ENCODE results near the gene KIZ.

Gene KIZ

DNA sequence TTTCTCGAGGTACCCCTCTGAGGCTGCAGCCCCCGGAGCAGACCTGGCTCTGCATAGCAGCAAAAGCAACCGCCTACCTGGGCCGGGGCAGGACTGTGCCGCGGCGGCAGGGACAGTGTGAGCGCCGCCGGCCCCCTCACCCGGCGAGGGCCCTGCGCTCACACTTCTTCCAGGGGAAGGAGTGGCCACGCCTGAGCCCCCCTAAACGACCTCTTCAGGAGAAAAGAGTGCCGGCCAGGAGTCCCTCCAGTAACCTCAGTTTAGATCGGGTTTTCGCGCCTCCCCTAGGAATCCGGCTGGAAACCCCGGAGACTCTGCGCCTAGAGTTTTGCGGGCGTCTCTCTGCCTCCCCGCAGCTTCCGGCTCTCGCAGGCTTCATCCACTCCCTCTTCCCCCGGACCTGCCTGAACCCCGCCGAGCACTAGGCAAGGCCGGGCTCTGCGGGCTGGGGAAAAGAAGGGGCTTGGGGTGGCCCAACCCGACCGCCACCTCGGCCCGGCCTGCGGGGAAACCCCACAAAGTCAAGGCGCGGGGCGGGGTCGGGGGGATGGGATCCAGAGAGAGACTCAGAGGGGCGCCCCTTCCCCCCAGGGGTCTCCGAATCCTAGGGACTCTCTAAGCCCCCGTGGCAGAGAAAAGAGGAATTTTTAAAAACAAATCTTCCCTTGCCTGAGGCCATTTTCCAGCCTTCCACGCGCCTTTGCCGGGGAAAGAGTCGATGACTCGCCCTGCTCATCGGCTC lies 20.3 kb upstream of the KIZ start:
- FAIRE-seq: no peak

DNA sequence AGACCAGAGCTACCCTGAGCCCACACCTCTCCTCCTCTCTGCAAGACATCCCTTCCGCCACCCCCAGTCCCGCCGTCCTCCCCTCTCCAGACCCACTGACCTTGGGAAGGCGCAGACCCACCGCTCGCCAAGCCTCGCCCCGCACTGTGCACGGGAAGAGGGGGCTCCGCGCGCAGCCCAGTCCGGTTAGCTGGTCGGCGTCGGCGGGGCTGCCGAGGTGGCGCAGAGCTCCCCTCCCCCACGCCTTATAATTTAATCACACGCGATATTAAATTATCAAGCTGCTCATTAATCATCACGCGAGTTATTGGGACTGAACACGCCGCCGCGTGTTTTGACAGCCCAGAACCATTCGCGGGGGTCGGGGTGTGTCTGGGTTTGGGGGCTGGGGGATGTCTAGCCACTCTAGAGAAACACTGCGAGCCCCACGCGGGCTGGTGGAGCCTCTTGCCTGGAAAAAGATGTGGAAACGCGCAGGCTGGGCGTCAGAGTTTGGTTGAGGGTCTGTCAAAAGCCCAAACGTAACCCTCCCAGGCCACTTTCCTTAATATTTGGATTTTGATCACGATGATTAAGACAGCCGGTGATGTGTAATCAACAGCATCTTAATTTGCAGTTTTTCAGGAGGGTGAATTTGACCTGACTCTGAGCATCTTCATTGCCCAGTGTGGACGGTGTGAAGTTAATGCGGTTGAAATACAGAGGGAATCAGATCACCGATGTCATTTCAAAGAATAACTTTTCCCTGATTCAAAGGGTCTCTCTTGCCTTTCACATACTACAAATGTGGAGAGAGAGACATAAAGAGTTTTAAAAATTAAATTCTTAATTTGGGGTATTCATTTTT lies 19.5 kb upstream of the KIZ start, which contains the start of gene LINC00237:
LINC00237 (minus strand) TSS at position 188 of the 847 bp plus-strand sequence.
- FAIRE-seq: no peak

GRCh38 chr20:21109144-21109543 lies 16.7 kb upstream of the KIZ start:
- FAIRE-seq: no peak

GRCh38 chr20:21110811-21111210 lies 15.1 kb upstream of the KIZ start:
- FAIRE-seq: no peak

DNA sequence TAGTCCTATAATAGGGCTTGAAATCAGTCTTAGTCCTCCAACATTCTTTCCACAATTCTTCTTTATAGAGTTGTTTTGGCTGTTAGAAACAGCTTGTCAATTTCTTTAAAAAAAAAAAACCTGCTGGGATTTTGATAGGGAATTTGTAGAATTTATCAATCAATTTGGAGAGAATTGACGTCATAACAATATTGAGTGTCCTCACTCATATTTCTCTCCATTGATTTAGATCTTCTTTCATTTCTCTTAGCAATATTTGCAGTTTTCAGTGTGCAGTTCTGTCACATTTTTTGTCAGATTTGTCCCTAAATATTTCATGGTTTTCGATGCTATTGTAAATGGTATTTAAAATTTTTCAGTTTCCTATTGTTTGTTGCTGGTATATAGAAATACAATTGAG lies 14.5 kb upstream of the KIZ start:
- FAIRE-seq: no peak

DNA sequence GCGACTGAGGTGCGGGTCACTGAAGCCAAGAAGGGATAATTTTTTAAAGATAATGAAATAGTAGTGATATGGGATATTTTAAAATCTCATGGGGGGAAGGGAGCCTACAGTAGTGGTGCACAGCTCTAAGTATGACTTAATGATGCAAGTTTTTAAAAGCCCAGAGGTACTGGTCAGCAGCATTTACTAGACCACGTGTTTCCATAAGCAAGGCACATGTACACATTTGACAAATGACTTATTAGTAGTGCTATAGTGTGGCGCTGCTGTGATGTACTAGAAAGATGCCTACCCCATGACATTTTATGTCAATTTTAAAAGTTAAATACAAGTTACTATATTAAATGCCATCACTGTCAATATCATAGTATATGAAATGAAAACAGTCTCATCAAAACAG lies 12.2 kb upstream of the KIZ start:
- no peak for FAIRE-seq

DNA sequence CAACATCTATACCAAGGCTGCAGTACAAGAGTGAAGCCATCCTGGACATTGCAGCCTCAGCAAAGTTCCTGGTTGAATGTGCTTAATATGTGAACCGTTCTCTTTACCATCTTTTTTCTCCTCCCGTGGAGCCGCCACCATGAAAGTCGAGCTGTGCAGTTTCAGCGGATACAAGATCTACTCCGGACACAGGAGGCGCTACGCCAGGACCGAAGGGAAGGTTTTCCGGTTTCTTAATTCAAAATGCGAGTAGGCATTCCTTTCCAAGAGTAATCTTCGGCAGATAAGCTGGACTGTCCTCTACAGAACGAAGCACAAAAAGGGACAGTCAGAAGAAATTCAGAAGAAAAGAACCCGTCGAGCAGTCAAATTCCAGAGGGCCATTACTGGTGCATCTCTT lies 11.3 kb upstream of the KIZ start:
- no peak for FAIRE-seq

DNA sequence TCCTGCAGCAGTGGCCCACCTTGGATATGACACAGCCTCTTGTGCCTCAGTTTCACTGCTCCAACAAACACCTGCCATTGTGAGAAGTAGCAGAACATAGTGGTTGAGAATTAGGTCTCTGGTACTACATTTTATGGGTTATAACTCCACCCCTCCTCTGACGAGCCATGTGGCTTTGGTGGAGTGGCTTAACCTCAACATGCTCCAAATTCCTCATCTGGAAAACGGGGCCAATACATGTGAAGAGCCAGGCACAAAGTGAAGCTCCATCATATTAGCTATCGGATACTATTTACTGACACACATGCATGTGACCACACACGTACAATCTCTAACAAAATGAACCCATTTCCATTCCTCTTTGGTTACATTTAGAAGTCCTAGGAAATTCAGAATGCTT lies 8.4 kb upstream of the KIZ start:
- no peak for FAIRE-seq

GRCh38 chr20:21118138-21118537 lies 7.7 kb upstream of the KIZ start:
- no peak for FAIRE-seq

DNA sequence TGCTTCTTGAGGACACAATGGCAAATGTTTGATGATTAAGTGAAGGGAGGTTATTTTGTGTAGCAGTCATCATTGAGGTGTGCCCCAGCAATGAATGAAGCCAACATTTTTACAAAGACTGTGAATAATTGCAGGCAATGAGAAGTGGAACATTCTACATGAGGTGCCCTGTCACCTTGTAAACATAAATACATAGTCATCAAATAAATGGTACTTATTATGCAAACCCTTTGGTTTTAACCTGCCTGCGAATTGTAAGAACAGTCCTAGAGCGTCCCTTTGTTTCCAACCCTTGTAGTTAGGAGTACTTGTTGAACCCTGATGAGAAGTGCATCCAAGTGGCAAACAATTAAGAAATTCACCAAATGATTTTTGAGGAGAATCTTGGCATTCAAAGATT lies 7.1 kb upstream of the KIZ start:
- FAIRE-seq: no peak

GRCh38 chr20:21124190-21124589 lies 1.7 kb upstream of the KIZ start:
- FAIRE-seq: no peak

DNA sequence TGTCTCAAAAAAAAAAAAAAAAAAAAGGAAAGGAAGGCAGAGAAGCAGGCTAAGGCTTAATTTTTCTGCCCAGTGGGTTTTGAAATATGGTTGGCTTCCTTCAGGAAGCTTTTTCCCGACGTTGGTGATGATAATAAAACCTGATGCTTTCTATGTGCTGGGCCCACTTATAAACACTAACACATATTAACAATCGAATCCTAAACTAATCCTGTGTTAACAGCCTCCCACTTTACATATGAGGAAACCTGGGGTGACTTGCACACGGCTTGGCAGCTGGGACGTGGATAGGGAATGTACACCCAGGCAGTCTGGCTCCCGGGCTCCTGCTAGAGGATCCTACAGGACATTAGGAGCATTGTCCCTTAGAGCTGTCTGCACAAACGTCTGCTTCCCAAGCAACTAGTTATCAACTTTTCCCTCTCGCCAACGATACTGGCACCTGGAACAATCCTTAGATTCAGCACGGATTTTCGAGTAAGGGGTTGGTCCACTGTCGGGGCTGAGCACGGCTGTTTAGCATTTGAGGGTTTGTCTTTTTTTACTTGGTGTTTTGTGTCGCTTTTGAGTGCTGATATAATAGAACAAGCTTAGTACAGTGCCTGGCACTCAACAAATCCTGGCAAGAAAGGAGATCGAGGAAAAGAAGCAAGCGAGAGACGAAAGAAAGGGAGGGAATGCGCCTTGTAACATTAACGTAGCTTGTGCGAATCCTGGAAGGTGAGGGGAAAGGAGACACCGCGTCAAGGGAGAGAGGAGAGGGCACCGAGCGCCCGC lies 622 bp upstream of the KIZ start:
- FAIRE-seq: no peak

- FAIRE-seq: no peak
Observed at GRCh38 chr20:21126581-21126870, 644 bp downstream of the KIZ start.

DNA sequence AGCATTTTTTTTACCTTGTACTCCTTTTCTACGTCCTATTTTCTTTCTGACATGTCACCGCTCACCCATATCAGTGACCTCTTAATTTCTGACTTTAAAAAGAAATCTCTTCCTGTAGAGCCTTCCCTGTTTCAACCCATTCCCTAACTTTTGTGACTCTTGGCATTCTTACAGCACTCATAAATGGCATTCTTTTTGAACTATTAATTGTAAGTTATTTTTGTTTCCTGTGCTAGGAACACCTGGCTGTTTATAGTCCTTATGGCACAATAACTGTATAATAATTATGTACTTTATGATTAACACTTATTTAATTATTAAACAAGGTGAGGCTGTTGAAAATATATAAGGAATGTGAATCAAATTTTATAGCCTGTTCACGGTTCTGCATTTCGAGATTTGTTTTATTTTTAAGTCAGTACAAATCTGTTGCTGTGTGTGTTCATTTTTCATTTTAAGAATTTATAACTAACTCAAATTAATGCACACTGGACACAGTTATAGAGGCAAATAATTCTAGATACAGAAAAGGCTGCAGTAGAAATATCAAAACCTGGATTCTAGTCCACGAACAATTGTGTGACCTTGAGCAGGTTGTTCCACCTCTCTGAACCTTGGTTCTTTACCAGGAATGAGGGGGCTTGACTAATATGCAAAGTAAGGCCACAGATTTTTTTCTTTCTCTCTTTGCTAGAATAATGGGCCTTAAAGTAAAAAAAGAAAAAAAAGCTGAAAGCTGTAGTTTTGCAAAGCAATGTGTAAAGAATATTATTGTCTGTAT lies 1.5 kb downstream of the KIZ start:
- no peak for FAIRE-seq

GRCh38 chr20:21129861-21130260 lies 4.0 kb downstream of the KIZ start:
- no peak for FAIRE-seq

DNA sequence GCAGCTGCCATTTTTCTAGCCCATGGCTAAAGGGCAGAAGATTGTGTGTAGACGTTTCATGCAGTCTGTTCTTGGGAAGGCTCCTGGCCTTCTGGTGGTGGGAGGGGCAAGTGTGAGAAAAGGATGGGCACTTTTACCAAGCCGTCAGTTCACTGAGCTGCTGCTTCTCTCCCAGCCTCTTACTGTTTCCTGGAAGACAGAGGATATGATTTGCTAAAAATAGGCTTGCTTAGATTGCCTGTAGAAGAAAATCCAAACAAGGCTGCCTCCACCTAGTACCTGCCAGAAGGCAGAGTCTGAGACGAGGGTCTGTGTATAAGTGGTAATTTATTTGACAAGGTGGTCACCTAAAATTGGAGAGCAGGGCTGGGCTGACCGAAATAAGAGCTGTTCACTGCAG lies 7.5 kb downstream of the KIZ start:
- no peak for FAIRE-seq

DNA sequence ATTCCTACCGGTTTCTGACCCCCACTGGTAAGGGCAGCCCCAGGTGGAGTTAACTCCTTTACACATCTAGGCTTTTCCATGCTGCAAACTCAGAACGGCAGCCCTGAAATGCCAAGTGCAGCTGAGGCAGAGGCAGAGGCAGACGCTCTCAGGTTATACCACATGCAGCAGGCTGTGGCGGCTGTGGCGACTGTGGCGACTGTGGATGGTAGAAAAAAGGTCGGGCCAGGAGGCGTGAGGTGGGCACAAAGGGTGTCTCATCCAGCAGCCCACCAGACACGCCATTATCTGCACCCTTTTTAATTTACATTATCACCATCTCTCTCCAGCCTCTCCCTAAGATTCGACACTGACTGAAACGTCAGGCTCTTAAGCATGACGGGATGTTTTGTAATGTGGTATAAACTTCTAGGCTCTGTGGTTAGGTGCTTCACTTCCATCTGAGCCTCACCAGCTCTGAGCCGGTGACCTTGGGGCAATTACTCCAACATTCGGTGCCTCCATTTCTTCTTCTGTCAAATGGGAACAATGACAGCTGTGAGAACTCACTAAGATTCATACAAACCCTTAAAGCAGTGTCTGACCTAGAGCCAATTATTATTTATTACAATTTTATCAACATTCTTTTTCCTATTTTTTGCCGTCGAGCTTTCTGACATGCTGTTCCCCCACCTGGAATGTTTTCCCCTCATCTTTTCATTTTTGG lies 8.2 kb downstream of the KIZ start:
- no peak for FAIRE-seq

GRCh38 chr20:21134883-21135493 lies 9.1 kb downstream of the KIZ start:
- no peak for FAIRE-seq

GRCh38 chr20:21136015-21136732 lies 10.3 kb downstream of the KIZ start:
- FAIRE-seq: no peak

- no peak for FAIRE-seq
Observed at GRCh38 chr20:21137078-21137477, 11.2 kb downstream of the KIZ start.
